ENCODE data around the gene BIRC5.

DNA sequence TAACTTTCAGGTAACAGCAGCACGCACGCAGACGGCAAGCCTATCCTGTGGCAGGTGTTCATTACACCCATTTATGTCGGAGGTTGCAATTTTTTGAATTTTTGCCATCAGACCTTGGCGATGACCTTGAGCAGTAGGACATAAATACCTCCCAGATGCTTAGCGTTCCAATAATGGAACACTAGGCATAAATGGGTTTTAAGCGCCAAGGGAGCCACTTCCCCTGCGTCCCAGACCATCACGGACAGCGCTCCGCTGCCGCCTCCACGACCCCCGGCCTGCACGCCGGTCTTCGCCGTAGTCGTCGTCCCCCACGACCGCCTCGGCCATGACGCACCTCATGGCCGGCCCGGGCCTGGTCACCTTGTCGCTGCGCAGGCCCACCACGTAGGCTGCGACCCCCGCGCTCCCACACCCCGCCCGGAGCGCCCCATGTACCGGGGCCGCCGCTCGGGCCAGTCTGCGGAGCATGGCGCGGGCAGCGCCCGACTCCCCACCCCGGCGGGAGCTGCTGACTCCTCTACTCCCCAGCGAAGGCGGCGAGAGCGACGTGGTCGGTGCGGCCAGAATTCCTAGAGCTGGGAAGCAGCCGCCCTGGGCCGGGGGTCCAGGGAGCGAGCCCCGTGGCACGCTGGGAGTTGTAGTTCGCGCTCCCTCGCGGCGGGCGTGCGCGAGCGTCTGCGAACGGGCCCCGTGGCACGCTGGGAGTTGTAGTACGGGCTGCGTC, 40.1 kb downstream of the BIRC5 start:
- TF ChIP-seq POLR2AphosphoS5 (IDR thresholded peaks at IDR 0.05; ENCODE audit: low read depth, low read length), result no peak
- TF ChIP-seq POLR2A (IDR thresholded peaks at IDR 0.05; ENCODE audit: low read depth, low read length), result no peak
